HG02798 (cell line): Measurements from ENCODE around the gene RASGRP1.
A peak's percentile ranks its signal among the peaks of the same experiment; 100 is the strongest.

Experiments used
- ATAC-seq: cut with Tn5 transposase; IDR thresholded peaks from one replicate; pipeline ENCODE4 v1.9.1; 2021; ENCODE audit warnings: mild to moderate bottlenecking; ENCODE audit not compliant: unreplicated experiment, poor library complexity

RASGRP1 gene

GRCh38 chr15:38512901-38513300 lies 51.7 kb downstream of the RASGRP1 start:
- no peak for ATAC-seq

GRCh38 chr15:38509152-38509551 lies 55.5 kb downstream of the RASGRP1 start:
- ATAC-seq: no peak

- no peak for ATAC-seq
Observed at GRCh38 chr15:38508647-38509046, 56.0 kb downstream of the RASGRP1 start.

- ATAC-seq: no peak
Observed at GRCh38 chr15:38507570-38507969, 57.0 kb downstream of the RASGRP1 start.

GRCh38 chr15:38506997-38507396 lies 57.6 kb downstream of the RASGRP1 start:
- ATAC-seq: no peak

GRCh38 chr15:38504680-38505467 lies 59.7 kb downstream of the RASGRP1 start:
- ATAC-seq: no peak

GRCh38 chr15:38503496-38503895 lies 61.1 kb downstream of the RASGRP1 start:
- no peak for ATAC-seq

GRCh38 chr15:38499651-38500050 lies 65.0 kb downstream of the RASGRP1 start:
- no peak for ATAC-seq

GRCh38 chr15:38496151-38496550 lies 68.5 kb downstream of the RASGRP1 start:
- no peak for ATAC-seq

GRCh38 chr15:38490242-38490922 lies 74.2 kb downstream of the RASGRP1 start:
- no peak for ATAC-seq

GRCh38 chr15:38487378-38487777 lies 77.2 kb downstream of the RASGRP1 start:
- ATAC-seq: no peak

GRCh38 chr15:38486936-38487335 lies 77.7 kb downstream of the RASGRP1 start:
- ATAC-seq: no peak

GRCh38 chr15:38482572-38482971 lies 82.0 kb downstream of the RASGRP1 start:
- ATAC-seq: no peak

GRCh38 chr15:38481761-38482160 lies 82.9 kb downstream of the RASGRP1 start:
- no peak for ATAC-seq

- ATAC-seq: no peak
Observed at GRCh38 chr15:38481113-38481512, 83.5 kb downstream of the RASGRP1 start.

GRCh38 chr15:38479756-38480155 lies 84.9 kb downstream of the RASGRP1 start:
- ATAC-seq: no peak

GRCh38 chr15:38479266-38479665 lies 85.3 kb downstream of the RASGRP1 start:
- ATAC-seq: no peak

GRCh38 chr15:38477637-38478036 lies 87.0 kb downstream of the RASGRP1 start:
- ATAC-seq: no peak

- ATAC-seq: no peak
Observed at GRCh38 chr15:38476120-38476519, 88.5 kb downstream of the RASGRP1 start.

GRCh38 chr15:38475361-38475760 lies 89.3 kb downstream of the RASGRP1 start:
- no peak for ATAC-seq

GRCh38 chr15:38474155-38474757 lies 90.4 kb downstream of the RASGRP1 start:
- peak; percentile 97 for ATAC-seq
